AG04449 (cell line): ENCODE results near the gene SNN.

Source experiments
- CTCF ChIA-PET: fragments of 350-600 bp; formaldehyde crosslinking; extraction: SDS; loops from one replicate; lab custom pipeline; 2021; ENCODE audit warnings: antibody characterized with exemption; lab: Yijun Ruan, JAX
- POLR2A ChIA-PET: fragments of 400-600, 350-600 bp; formaldehyde crosslinking; extraction: SDS; loops from one replicate; lab custom pipeline; 2020; ENCODE audit warnings: antibody characterized with exemption, inconsistent platforms; lab: Yijun Ruan, JAX
- DNase-seq: peaks from one replicate; pipeline ENCODE4 v3.0.0-alpha.2; 2010; ENCODE audit warnings: low read depth, low spot score
- H3K4me3 ChIP-seq: 2 replicates; pipeline ENCODE4 v1.5.1; 2011; ENCODE audit warnings: low read depth, mild to moderate bottlenecking, control low read depth, low read length
- TF ChIP-seq, protein P1 (sequence below): IDR thresholded peaks from one replicate; pipeline ENCODE4 v1.5.1; 2011; ENCODE audit warnings: mild to moderate bottlenecking, moderate library complexity, low read length, control low read depth, inconsistent platforms; ENCODE audit not compliant: insufficient read depth; ENCODE audit errors: missing control alignments

The SNN gene

DNA sequence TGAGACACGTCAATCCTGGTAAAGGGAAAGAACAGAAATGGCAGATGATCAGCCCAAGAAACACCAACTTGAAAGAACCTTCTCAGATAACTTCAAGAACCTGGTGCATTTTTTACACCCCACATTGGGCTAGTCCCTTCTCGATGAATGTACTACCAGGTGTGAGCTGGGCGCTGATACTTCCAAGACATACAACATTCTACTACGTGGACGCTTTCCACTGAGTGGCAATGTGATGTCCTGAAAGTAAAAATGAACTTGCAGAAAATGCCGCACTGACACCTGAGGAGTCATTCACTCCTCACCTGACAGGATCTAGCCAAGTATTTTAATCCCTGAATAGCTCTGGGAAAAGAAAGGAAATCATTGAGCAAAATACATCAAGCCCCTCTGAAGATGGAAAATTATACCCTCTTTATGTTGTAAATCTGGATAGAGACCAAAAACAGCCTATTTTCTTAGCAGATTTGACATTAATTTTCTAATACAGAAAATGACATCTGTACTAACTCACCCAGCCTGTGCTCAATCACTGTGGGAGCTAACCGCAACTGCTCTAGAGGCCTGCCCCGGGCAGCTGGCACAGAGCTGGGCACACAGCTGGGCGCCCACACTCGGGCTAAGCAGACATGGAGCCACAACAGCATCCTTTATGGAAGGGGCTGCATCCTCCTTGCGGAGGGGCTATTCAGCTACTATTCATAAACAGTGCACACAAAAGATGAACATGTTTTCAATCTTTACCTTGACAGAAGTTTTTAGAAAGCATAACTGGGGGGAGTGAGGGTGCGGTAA lies 16.2 kb downstream of the SNN start:
- CTCF ChIA-PET = interaction anchor here (0.7 to 1.8 kb wide), 4 partner anchors 17 to 288 kb away, joined by 4 to 5 read pairs (median 4); no protein-coding TSS in a partner anchor

DNA sequence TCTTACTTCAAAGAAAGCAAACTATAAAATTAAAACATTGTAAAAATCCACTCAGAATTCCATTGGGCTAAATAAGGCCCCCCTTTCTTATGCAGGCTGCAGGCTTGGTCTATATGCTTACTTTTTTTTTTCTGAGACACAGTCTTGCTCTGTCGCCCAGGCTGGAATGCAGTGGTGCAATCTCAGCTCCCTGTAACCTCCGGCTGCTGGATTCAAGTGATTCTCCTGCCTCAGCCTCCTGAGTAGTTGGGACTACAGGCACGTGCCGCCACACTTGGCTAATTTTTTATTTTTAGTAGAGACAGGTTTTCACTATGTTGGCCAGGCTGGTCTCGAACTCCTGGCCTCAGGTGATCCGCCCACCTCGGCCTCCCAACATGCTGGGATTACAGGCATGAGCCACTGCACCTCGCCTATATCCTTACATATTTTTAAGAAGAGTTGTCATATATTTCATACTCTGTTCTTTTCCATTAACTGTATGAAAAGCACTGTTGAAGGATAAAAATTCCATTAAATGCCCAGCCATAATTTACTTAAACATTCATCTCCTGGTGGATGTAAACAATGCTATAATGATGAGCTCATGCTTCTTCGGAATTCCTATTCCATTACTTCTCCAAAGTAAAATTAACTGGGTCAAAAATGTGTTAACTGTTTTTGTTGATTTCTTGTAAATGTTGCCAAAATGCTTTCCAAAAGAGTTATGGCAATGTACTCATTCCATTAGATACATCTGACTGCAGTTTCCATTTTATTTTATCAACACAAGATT lies 17.8 kb downstream of the SNN start:
- ChIA-PET CTCF (interaction anchor here (0.6 to 1.5 kb wide), 2 partner anchors 22 to 111 kb away, joined by 3 read pairs; partner anchors contain the start of gene ZC3H7A), POLR2A (no interaction called here)
- TF ChIP-seq, protein P1, sequence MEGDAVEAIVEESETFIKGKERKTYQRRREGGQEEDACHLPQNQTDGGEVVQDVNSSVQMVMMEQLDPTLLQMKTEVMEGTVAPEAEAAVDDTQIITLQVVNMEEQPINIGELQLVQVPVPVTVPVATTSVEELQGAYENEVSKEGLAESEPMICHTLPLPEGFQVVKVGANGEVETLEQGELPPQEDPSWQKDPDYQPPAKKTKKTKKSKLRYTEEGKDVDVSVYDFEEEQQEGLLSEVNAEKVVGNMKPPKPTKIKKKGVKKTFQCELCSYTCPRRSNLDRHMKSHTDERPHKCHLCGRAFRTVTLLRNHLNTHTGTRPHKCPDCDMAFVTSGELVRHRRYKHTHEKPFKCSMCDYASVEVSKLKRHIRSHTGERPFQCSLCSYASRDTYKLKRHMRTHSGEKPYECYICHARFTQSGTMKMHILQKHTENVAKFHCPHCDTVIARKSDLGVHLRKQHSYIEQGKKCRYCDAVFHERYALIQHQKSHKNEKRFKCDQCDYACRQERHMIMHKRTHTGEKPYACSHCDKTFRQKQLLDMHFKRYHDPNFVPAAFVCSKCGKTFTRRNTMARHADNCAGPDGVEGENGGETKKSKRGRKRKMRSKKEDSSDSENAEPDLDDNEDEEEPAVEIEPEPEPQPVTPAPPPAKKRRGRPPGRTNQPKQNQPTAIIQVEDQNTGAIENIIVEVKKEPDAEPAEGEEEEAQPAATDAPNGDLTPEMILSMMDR = no peak
- no peak for DNase-seq
- H3K4me3 ChIP-seq = no peak overlapping the region

More for the DNA sequence above, 16.2 kb downstream of the SNN start:
- TF ChIP-seq, protein P1 = no peak
- no peak overlapping the region for H3K4me3 ChIP-seq
- DNase-seq = no peak
- POLR2A ChIA-PET = no interaction called here

DNA sequence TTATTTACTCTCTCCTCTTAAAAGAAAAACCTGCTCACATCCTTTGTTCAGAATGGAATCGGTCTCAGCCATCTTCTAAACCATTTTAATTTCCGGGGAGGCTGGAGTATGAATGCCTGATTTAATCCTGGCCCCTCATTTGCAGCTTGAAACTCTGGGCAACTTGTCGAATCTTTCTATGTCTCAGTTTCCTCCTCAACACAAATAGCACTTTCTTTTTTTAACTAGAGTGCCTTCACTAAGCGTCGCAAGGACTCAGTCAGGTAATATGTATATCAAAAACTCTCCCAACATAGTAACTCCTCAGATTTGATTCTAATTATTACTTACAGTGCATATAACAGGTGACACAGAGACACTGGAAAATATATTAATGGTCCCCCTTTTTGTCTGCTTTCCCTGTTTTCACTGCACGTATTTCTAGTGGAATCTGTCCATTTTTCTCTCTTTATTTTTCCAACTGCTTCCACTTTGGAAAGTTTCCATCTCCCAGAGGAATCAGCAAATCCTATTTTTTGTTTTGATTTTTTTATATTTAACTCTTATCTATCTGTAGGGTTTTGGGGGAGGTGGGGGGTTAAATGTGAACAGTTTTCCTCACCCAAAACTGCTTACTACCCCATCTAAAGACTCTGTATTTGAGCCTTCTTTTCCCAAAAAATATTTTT lies 18.6 kb downstream of the SNN start:
- ChIA-PET CTCF (interaction anchor here (0.6 kb wide), 1 partner anchor 21 kb away, joined by 3 read pairs; no protein-coding TSS in a partner anchor), POLR2A (no interaction called here)
- no peak for DNase-seq
- no peak overlapping the region for H3K4me3 ChIP-seq
- TF ChIP-seq, protein P1 = no peak

DNA sequence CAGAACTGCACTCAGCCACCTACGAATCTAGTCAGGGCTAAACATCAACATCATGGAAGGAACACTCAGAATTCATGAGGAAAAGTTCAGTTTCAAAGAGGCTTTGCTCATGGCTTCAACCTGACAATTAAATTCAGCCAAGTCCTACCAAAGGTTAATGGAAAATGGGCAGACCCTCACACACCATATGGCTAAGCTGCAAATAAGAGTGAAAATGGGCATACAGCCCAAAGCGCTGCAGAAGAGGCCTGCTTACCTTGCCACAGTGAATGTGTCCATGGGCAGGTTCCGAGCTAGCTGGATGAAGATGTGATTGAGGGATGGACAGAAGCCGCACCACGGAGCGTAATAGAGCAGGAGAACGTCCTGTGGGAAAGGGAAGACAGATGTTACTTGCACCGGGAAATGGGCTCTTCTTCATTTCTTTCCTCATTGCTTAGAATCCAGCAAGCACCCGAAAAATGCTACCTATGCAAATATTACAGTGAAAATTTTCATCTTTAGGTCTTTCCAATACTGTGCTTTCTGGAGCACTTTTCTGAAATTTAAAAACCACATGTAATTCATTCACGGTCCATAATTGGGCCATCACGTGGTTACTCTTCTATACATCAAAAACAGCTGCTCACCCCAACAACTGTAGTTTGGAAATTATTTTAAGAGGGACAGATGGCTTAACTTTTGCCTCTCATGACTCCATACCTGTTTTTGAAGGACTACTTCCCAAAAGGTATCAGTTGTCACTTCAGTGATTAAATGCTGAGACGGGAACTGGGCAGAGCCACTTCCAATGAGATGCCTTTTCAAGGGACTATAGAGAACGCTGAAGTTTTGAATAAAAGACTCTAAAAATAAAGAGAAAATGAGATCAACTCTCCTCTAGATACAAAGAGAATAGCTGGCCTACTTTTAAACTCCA lies 19.6 kb downstream of the SNN start:
- CTCF ChIA-PET = interaction anchor here (1.0 to 4.5 kb wide), 6 partner anchors 8 to 292 kb away, joined by 3 to 33 read pairs (median 7); no protein-coding TSS in a partner anchor
- TF ChIP-seq, protein P1 = no peak
- no peak overlapping the region for H3K4me3 ChIP-seq
- POLR2A ChIA-PET = no interaction called here
- no peak for DNase-seq

DNA sequence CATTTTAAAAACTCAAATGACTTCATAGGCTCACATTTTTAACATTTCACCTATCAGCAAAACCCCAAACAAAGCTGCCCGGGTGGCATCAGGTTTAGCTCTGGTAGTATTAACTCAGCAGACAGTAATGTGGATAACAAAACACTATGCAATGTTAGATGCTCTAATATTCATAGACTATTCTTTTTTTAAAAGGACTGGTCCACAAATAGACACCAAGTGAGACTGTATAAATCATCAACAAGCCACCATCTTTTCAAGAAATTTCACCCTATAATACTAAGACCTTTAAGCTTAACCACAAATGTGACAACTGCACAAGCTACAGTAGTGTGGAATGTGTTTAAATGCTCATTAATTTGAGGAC lies 20.2 kb downstream of the SNN start:
- CTCF ChIA-PET = interaction anchor here (1.0 to 4.5 kb wide), 7 partner anchors 9 to 292 kb away, joined by 3 to 33 read pairs (median 6); no protein-coding TSS in a partner anchor
- no peak for DNase-seq
- TF ChIP-seq, protein P1 = no peak
- H3K4me3 ChIP-seq = no peak overlapping the region
- POLR2A ChIA-PET = no interaction called here
